NT2/D1 (cell line): ENCODE measurements around the gene PTPN18.

Experiments used
- SUZ12 ChIP-seq: IDR thresholded peaks from 2 replicates; pipeline ENCODE4 v1.6.1; 2011; ENCODE audit not compliant: insufficient read length, insufficient read depth; ENCODE audit errors: extremely low read depth
- YY1 ChIP-seq: IDR thresholded peaks from 2 replicates; pipeline ENCODE4 v1.6.1; 2011; ENCODE audit not compliant: insufficient read length, insufficient read depth
- ZNF274 ChIP-seq: IDR thresholded peaks from 2 replicates; pipeline ENCODE4 v1.6.1; 2011; ENCODE audit warnings: mild to moderate bottlenecking, low read depth, low read length

DNA sequence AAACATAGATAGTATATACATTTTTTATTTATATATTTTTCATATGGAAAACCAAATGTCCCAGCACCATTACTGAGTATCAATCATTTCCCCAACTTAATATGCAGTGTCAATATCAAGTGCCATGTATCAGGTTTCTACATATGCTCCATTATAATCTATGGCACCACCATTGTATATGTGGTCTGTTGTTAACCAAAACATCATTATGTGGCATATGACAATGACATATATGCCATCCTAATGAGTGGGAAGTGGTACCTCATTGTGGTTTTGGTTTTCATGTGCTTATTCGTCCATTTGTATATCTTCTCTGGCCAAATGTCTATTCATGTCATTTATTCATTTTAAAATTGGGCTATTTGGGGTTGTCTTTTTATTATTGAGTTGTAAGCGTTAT lies 9.2 kb downstream of the PTPN18 start:
- TF ChIP-seq ZNF274 (no peak), YY1 (no peak), SUZ12 (no peak)
